Gastrocnemius medialis (tissue), 4 donors: ENCODE measurements around the gene WWP2.

Experiments
- CTCF ChIP-seq, 5 experiments: fragments of 450-650 bp in 3 of 5; fragments of 200-600 bp in 2 of 5; sonication (generic) in 2 of 5; IDR thresholded peaks in 4 of 5; conservative IDR thresholded peaks in 1 of 5; 1 replicate in 4 of 5; 2 replicates in 1 of 5; pipeline ENCODE4 v1.5.1; 2016 to 2019; ENCODE audit warnings: antibody characterized with exemption in 5 of 5, mild to moderate bottlenecking in 3 of 5, moderate library complexity in 3 of 5
- POLR2A ChIP-seq, 2 donors: fragments of 450-650 bp; IDR thresholded peaks; one replicate each; pipeline ENCODE4 v1.6.1; 2017; ENCODE audit warnings: antibody characterized with exemption in 2 of 2, mild to moderate bottlenecking in 2 of 2, moderate library complexity in 2 of 2

DNA sequence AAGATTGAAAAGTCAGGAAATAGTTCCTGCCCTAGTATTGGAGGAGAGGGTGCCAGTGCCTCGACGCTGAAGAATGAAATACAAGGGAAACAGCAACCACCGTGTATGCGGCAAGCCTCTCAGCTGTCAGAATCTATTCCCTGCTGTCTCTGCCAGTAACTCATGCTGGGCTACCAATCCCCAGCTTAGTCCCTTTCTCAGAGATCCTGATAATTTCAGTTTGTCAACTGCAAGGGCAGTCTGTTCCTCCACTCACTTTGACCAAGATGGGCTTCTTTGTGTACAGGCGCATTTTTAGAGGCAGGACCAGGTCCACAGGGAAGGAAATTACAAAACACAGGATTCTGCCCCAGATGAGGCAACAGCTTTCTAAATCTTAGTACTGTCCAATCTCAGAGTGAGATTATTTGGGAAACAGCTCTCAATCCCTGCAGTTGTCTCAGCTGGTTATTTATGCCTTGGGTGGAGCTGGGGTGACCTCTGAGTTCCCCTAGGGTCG, 37.1 kb upstream of the WWP2 start:
- no peak for TF ChIP-seq CTCF (IDR thresholded peaks at IDR 0.05 in 4 of 5, conservative IDR thresholded peaks at IDR 0.05 in 1 of 5)
- TF ChIP-seq POLR2A (IDR thresholded peaks at IDR 0.05): no peak
